Breast epithelium (tissue), 4 donors: Measurements from ENCODE around the gene MTOR. TPM values are rescaled to one million over a fixed set of nuclear protein-coding genes. Genes with fewer than 3 reads are reported as not detected.
"Not testable (repeated sequence)": the region's sequence is repeated elsewhere in the genome, so short reads cannot be mapped to it uniquely, and the experiment has no call there.

Experiments used
- DNase-seq, 2 donors: peaks; one replicate each; pipeline ENCODE4 v3.0.0-alpha.2; 2019; ENCODE audit warnings: low spot score in 2 of 2
- H3K27ac ChIP-seq, 2 donors: fragments of 200-600 bp; sonication (generic) in 1 of 2; one replicate each; pipeline ENCODE4 v1.5.1; 2016 to 2019; ENCODE audit warnings: mild to moderate bottlenecking in 1 of 2
- H3K27me3 ChIP-seq, 2 donors: fragments of 200-600 bp; sonication (generic) in 1 of 2; one replicate each; pipeline versions ENCODE4 v1.5.1 to v1.6.0; 2017 to 2019; ENCODE audit warnings: control low read depth in 1 of 2, mild to moderate bottlenecking in 1 of 2
- H3K36me3 ChIP-seq: fragments of 200-600 bp; one replicate; pipeline ENCODE4 v1.5.1; 2019
- H3K4me1 ChIP-seq, 2 donors: fragments of 200-600 bp; sonication (generic); one replicate each; pipeline ENCODE4 v1.5.1; 2016 to 2019; ENCODE audit warnings: control low read depth in 1 of 2
- H3K4me3 ChIP-seq, 3 donors: fragments of 200-600 bp; sonication (generic); 1 replicate in 2 of 3; 2 replicates in 1 of 3; pipeline ENCODE4 v1.5.1; 2016 to 2019; ENCODE audit warnings: mild to moderate bottlenecking in 3 of 3, moderate library complexity in 2 of 3
- H3K9me3 ChIP-seq, 2 donors: fragments of 200-600 bp; sonication (generic) in 1 of 2; one replicate each; pipeline ENCODE4 v1.5.1; 2016 to 2019; ENCODE audit warnings: control low read depth in 1 of 2
- POLR2A ChIP-seq: fragments of 450-650 bp; IDR thresholded peaks from one replicate; pipeline ENCODE4 v1.6.1; 2016; ENCODE audit warnings: antibody characterized with exemption, mild to moderate bottlenecking, moderate library complexity
- POLR2AphosphoS5 ChIP-seq, 3 donors: sonication (generic); formaldehyde crosslinking; IDR thresholded peaks; one replicate each; pipeline ENCODE4 v1.6.1; 2017; ENCODE audit warnings: antibody characterized with exemption in 3 of 3
- intact Hi-C: fragments of 100-400 bp; cut with DNase I; formaldehyde crosslinking; loops from one replicate; pipeline ENCODE4 v1.15.1; 2023; ENCODE audit warnings: low total_unique reads
- total RNA-seq, 3 donors: library from RNA; depleted of rRNA; stranded (reverse); fragments of >200 nt; gene quantifications; one replicate each; pipeline ENCODE4 v1.1.0, GENCODE V29; 2016
- TF ChIP-seq, protein P1 (sequence below), 3 donors: fragments of 450-650 bp; IDR thresholded peaks; one replicate each; pipeline ENCODE4 v1.5.1; 2016 to 2017; ENCODE audit warnings: antibody characterized with exemption in 3 of 3, mild to moderate bottlenecking in 3 of 3, moderate library complexity in 3 of 3

The MTOR gene
- total RNA-seq, 3 donors from 2014 or later, result 36.8 to 48.4 (median 46.5) TPM

DNA sequence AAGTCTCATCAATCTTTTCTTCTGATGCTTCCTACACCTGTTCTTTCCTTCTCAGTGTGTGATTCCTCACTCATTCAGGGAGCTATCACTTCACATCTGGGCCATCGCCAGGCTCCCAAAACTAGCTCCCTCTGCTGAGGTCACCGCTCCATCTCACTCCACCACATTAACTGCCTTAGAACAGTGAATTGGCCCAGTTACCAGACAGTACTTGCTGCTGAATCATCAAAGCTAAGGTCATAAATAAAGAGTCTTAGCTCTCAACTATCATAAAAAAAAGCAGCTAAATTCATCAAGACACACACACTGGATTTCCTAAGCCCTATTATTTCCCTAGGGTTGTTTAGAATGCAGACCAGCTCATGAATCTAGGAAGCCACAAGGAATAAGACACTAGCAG is 183.7 kb downstream of the MTOR start:
- TF ChIP-seq, protein P1, sequence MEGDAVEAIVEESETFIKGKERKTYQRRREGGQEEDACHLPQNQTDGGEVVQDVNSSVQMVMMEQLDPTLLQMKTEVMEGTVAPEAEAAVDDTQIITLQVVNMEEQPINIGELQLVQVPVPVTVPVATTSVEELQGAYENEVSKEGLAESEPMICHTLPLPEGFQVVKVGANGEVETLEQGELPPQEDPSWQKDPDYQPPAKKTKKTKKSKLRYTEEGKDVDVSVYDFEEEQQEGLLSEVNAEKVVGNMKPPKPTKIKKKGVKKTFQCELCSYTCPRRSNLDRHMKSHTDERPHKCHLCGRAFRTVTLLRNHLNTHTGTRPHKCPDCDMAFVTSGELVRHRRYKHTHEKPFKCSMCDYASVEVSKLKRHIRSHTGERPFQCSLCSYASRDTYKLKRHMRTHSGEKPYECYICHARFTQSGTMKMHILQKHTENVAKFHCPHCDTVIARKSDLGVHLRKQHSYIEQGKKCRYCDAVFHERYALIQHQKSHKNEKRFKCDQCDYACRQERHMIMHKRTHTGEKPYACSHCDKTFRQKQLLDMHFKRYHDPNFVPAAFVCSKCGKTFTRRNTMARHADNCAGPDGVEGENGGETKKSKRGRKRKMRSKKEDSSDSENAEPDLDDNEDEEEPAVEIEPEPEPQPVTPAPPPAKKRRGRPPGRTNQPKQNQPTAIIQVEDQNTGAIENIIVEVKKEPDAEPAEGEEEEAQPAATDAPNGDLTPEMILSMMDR (IDR thresholded peaks at IDR 0.05), result no peak
- TF ChIP-seq POLR2A (no peak), POLR2AphosphoS5 (IDR thresholded peaks at IDR 0.05) (no peak)
- Histone ChIP-seq H3K4me1 (no peaks in the 10 kb centered on the region), H3K27ac (no peak overlapping the region), H3K36me3 (no peaks in the 10 kb centered on the region), H3K27me3 (no peaks in the 10 kb centered on the region), H3K9me3 (no peaks in the 10 kb centered on the region), H3K4me3 (no peak overlapping the region)
- no peak for DNase-seq
- intact Hi-C loops, result no loop called here

DNA sequence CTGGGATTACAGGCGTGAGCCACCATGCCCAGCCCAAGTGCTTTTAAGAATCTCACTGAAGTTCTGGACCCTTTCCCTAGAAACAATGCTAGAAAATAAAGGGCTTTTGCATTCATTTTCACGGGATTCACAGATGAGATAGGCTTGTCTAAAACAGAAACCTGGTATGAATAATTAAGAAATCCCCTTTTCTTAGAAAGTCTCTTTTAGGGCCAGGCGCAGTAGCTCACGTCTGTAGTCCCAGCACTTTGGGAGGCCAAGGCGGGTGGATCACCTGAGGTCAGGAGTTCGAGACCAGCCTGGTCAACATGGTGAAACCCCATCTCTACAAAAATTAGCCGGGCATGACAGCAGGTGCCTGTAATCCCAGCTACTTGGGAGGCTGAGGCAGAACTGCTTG is 189.0 kb downstream of the MTOR start:
- H3K9me3 ChIP-seq, intact Hi-C loops, H3K36me3 ChIP-seq, H3K4me1 ChIP-seq, H3K27ac ChIP-seq, H3K4me3 ChIP-seq, H3K27me3 ChIP-seq: not testable (repeated sequence)
- peak in 1 of 2 donors; percentile 3 for DNase-seq

DNA sequence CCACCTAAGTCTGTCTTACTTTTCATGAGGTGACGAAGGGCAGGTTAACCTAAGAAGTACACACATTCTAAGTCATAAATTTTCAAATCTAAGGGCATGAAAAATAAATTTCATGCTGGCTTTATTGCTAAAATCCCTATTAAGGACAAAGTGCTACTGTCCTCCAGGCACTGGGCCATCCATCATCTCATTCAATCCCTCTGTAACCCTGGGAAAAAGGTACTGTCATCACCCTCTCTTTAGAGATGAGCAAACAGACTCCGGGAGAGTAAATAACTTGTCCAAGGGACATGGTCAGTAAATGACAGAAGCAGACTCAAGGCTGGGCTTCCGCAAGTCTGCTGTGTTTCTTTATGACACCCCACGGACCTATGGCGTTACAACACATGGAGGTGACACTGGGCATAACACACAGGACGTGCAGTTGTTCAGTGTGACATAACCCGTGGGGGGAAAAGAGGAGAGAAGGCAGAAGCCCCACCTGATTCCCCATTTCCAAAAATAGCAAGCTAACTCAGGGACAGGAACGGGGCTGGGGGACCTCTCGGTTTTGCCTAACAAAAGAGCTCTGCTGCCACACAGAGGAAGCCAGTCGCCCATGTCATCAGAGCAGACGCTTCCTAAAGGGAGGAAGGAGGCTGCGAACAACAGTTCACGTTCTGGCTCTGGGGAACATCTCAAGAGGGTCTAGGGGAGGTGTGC is 190.0 kb downstream of the MTOR start:
- intact Hi-C loops, result no loop called here
- Histone ChIP-seq H3K27me3 (no peaks in the 10 kb centered on the region), H3K4me1 (no peaks in the 10 kb centered on the region), H3K4me3 (peak overlapping the region in 1 of 3 donors; percentile 37), H3K9me3 (no peaks in the 10 kb centered on the region), H3K27ac (peak overlapping the region; percentile 22 to 42), H3K36me3 (no peaks in the 10 kb centered on the region)
- peak in 1 of 2 donors; percentile 25 for DNase-seq
- TF ChIP-seq POLR2A (no peak), POLR2AphosphoS5 (IDR thresholded peaks at IDR 0.05) (no peak)
- TF ChIP-seq, protein P1 (IDR thresholded peaks at IDR 0.05), result no peak

DNA sequence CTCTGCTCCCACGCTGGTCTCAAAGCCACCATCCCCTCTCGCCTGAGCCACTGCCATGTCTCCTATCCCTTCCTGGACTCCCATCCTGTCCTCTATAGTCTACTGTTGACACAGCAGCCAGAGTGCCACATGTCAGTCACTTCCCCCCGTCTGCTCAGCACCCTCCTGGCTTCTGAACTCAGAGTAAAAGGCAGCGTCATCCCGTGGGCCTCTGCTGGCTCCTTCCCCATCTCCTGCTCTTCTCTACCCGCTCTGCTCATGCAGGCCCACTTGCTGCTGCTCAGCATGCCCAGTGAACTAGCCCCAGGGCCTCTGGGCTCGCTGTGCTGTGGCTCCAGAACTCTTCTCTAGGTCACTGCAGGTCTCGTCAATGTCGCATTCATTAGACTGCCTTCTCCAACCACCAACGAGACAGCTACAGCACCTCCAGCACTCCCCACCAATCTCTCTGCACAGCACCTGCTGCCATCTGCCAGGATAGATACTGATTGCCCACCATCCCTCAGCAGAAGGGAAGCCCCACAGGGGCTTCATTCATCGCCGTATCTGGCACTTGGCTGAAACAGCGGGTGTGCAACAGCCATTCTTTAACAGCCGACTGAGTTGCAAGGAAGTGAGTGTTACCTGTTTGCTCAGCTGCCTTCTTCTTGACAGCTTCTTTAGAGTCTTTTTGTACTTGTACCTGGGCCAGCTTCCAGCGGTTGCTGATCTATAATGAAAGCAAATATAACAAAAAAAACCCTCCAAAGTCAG is 190.7 kb downstream of the MTOR start:
- Histone ChIP-seq H3K27ac (peak overlapping the region; percentile 5 to 29), H3K4me3 (peak overlapping the region in 1 of 3 donors; percentile 37), H3K36me3 (no peaks in the 10 kb centered on the region), H3K27me3 (no peaks in the 10 kb centered on the region), H3K4me1 (no peaks in the 10 kb centered on the region), H3K9me3 (no peaks in the 10 kb centered on the region)
- intact Hi-C loops, result no loop called here
- TF ChIP-seq, protein P1 (IDR thresholded peaks at IDR 0.05), result no peak
- TF ChIP-seq POLR2A (no peak), POLR2AphosphoS5 (IDR thresholded peaks at IDR 0.05) (no peak)
- peak in 1 of 2 donors; percentile 49 for DNase-seq

DNA sequence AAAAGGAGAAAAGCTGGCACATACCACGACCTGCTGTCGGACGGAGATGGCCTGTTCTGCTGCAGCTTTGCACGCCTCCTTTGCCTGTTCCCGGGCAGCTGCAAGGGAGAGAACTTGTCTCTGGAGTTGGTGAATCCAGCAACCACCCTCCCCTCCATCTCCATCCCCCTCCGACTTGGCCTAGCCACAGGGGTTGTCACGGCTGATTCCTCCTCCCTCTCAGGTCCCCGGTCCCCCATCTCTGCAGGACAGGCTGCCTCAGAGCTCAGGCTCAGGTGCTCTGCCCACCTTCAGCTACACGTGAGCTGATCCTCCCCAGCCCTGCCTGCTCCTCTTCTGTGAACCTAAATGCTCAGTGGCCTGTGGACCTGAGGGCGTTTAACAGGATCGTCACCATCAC is 191.5 kb downstream of the MTOR start:
- peak in 1 of 2 donors; percentile 31 for DNase-seq
- H3K4me1 ChIP-seq, result no peaks in the 10 kb centered on the region
- H3K27ac ChIP-seq, result peak overlapping the region; percentile 5 to 29
- H3K36me3 ChIP-seq, result no peaks in the 10 kb centered on the region
- intact Hi-C loops, result no loop called here
- no peaks in the 10 kb centered on the region for H3K27me3 ChIP-seq
- TF ChIP-seq POLR2AphosphoS5 (IDR thresholded peaks at IDR 0.05), result no peak
- TF ChIP-seq, protein P1 (IDR thresholded peaks at IDR 0.05), result no peak
- H3K4me3 ChIP-seq, result peak overlapping the region in 1 of 3 donors; percentile 37
- no peaks in the 10 kb centered on the region for H3K9me3 ChIP-seq
